HG03457 (cell line): Measurements from ENCODE around the gene ARID4B.
"Not testable (repeated sequence)": the region's sequence is repeated elsewhere in the genome, so short reads cannot be mapped to it uniquely, and the experiment has no call there.

Experiments used
- ATAC-seq: cut with Tn5 transposase; IDR thresholded peaks from one replicate; pipeline ENCODE4 v1.9.1; 2021; ENCODE audit warnings: moderate number of reproducible peaks; ENCODE audit not compliant: unreplicated experiment

The ARID4B gene

GRCh38 chr1:235169986-235170385, 158.0 kb downstream of the ARID4B start:
- no peak for ATAC-seq

GRCh38 chr1:235168375-235168774, 159.6 kb downstream of the ARID4B start:
- no peak for ATAC-seq

- no peak for ATAC-seq
These were observed 166.2 kb downstream of the ARID4B start for GRCh38 chr1:235161685-235162327.

- ATAC-seq = peak; percentile 78
These were observed 166.9 kb downstream of the ARID4B start, which contains the start of gene RBM34 for GRCh38 chr1:235160957-235161684. Gene RBM34, minus strand, starts transcription at chr1:235161250. Its CDS starts 24 bp downstream, at chr1:235161226.

GRCh38 chr1:235160383-235160956, 167.5 kb downstream of the ARID4B start:
- peak; percentile 20 for ATAC-seq

- ATAC-seq = not testable (repeated sequence)
These were observed 168.0 kb downstream of the ARID4B start for GRCh38 chr1:235159930-235160329.

GRCh38 chr1:235159284-235159683, 168.7 kb downstream of the ARID4B start:
- ATAC-seq = not testable (repeated sequence)

GRCh38 chr1:235158680-235159079, 169.3 kb downstream of the ARID4B start:
- ATAC-seq = no peak

GRCh38 chr1:235157150-235157549, 170.8 kb downstream of the ARID4B start:
- no peak for ATAC-seq

- ATAC-seq = no peak
These were observed 171.2 kb downstream of the ARID4B start for GRCh38 chr1:235156740-235157139.

- ATAC-seq = no peak
These were observed 171.7 kb downstream of the ARID4B start for GRCh38 chr1:235156265-235156664.

GRCh38 chr1:235152235-235152634, 175.7 kb downstream of the ARID4B start:
- no peak for ATAC-seq

- ATAC-seq = no peak
These were observed 176.9 kb downstream of the ARID4B start for GRCh38 chr1:235151033-235151432.

GRCh38 chr1:235149824-235150223, 178.2 kb downstream of the ARID4B start:
- no peak for ATAC-seq

- ATAC-seq = no peak
These were observed 180.7 kb downstream of the ARID4B start for GRCh38 chr1:235147269-235147668.

GRCh38 chr1:235145639-235146038, 182.3 kb downstream of the ARID4B start:
- no peak for ATAC-seq

- no peak for ATAC-seq
These were observed 185.0 kb downstream of the ARID4B start for GRCh38 chr1:235142991-235143390.

- ATAC-seq = no peak
These were observed 188.7 kb downstream of the ARID4B start for GRCh38 chr1:235139315-235139714.

GRCh38 chr1:235138821-235139220, 189.2 kb downstream of the ARID4B start:
- ATAC-seq = no peak

GRCh38 chr1:235136111-235136510, 191.9 kb downstream of the ARID4B start:
- ATAC-seq = no peak

- ATAC-seq = no peak
These were observed 193.8 kb downstream of the ARID4B start for GRCh38 chr1:235134171-235134570.

- ATAC-seq = no peak
These were observed 194.9 kb downstream of the ARID4B start for GRCh38 chr1:235133086-235133485.
